IMR-90 (cell line): Measurements from ENCODE around the gene OPTN. TPM values are rescaled to one million over a fixed set of nuclear protein-coding genes. Genes with fewer than 3 reads are reported as not detected.

Experiments
- ATAC-seq: fragments of 200-7000 bp; cut with Tn5 transposase; 2 replicates; pipeline ENCODE4 v1.9.1; 2020; ENCODE audit warnings: low read depth, mild to moderate bottlenecking, moderate library complexity
- BruUV-seq: library from RNA; stranded (reverse); fragments of 400-500 nt; replicated peaks from 2 replicates; lab custom pipeline; 2021; lab: Mats Ljungman, UMichigan
- CTCF ChIA-PET: fragments of 300-600 bp; formaldehyde crosslinking; extraction: SDS; loops from one replicate; lab custom pipeline; 2021; ENCODE audit warnings: antibody characterized with exemption; lab: Yijun Ruan, JAX
- POLR2A ChIA-PET: fragments of 300-600 bp; sonication (Branson Sonifier 250); formaldehyde crosslinking; loops from one replicate; lab custom pipeline; 2022; ENCODE audit warnings: antibody characterized with exemption; ENCODE audit not compliant: unreplicated experiment; lab: Charles Lee
- DNase-seq: peaks from one replicate; pipeline ENCODE4 v3.0.0; 2013
- H2AFZ ChIP-seq: replicated peaks from 2 replicates; pipeline ENCODE3; 2013; ENCODE audit warnings: low read length, mild to moderate bottlenecking; ENCODE audit not compliant: poor library complexity
- H2AK5ac ChIP-seq: 2 replicates; pipeline ENCODE4 v1.6.1; 2013; ENCODE audit warnings: low read depth, low read length, inconsistent platforms
- H2AK9ac ChIP-seq: replicated peaks from 2 replicates; pipeline ENCODE3; 2013; ENCODE audit warnings: mild to moderate bottlenecking, low read depth, low read length, moderate library complexity; ENCODE audit not compliant: poor library complexity
- H2BK120ac ChIP-seq: 2 replicates; pipeline ENCODE4 v1.6.1; 2013; ENCODE audit warnings: low read depth, low read length, inconsistent platforms
- H2BK15ac ChIP-seq: 3 replicates; pipeline ENCODE4 v1.6.1; 2013; ENCODE audit warnings: low read depth, low read length, inconsistent platforms
- H2BK20ac ChIP-seq: 2 replicates; pipeline ENCODE4 v1.6.1; 2013; ENCODE audit warnings: low read depth, mild to moderate bottlenecking, inconsistent platforms, low read length, moderate library complexity
- H2BK5ac ChIP-seq: 2 replicates; pipeline ENCODE4 v1.6.1; 2013; ENCODE audit warnings: mild to moderate bottlenecking, low read depth, low read length, inconsistent platforms; ENCODE audit not compliant: poor library complexity, severe bottlenecking
- H3K14ac ChIP-seq: replicated peaks from 2 replicates; pipeline ENCODE4 v1.6.1; 2013; ENCODE audit warnings: low read depth, low read length, inconsistent platforms
- H3K18ac ChIP-seq: 2 replicates; pipeline ENCODE4 v1.6.1; 2013; ENCODE audit warnings: low read depth, low read length, control low read depth
- H3K23ac ChIP-seq: 2 replicates; pipeline ENCODE4 v1.6.1; 2013; ENCODE audit warnings: low read depth, low read length, inconsistent platforms
- H3K27ac ChIP-seq: 2 replicates; pipeline ENCODE4 v1.5.1; 2013; ENCODE audit warnings: mild to moderate bottlenecking, control low read depth, low read length; ENCODE audit not compliant: insufficient read depth
- H3K27me3 ChIP-seq: 2 replicates; pipeline ENCODE4 v1.6.1; 2013; ENCODE audit warnings: low read length; ENCODE audit not compliant: control insufficient read depth, insufficient read depth
- H3K36me3 ChIP-seq: 2 replicates; pipeline ENCODE4 v1.6.1; 2013; ENCODE audit warnings: low read length, mixed read lengths; ENCODE audit not compliant: control insufficient read depth, insufficient read depth
- H3K4ac ChIP-seq: 2 replicates; pipeline ENCODE4 v1.6.1; 2013; ENCODE audit warnings: low read depth, low read length, inconsistent platforms
- H3K4me1 ChIP-seq: 2 replicates; pipeline ENCODE4 v1.6.1; 2013; ENCODE audit warnings: low read length, mixed read lengths; ENCODE audit not compliant: control insufficient read depth, insufficient read depth
- H3K4me2 ChIP-seq: 2 replicates; pipeline ENCODE4 v1.6.1; 2013; ENCODE audit warnings: low read depth, mild to moderate bottlenecking, control low read depth, low read length, moderate library complexity
- H3K4me3 ChIP-seq: 2 replicates; pipeline ENCODE4 v1.5.1; 2013; ENCODE audit warnings: low read depth, mild to moderate bottlenecking, control low read depth, low read length, moderate library complexity; ENCODE audit not compliant: insufficient read depth
- H3K56ac ChIP-seq: 2 replicates; pipeline ENCODE4 v1.6.1; 2013; ENCODE audit warnings: low read length, inconsistent platforms; ENCODE audit not compliant: insufficient read depth; ENCODE audit errors: extremely low read depth
- H3K79me1 ChIP-seq, 2 experiments: 2 replicates each; pipeline ENCODE4 v1.6.1; 2013; ENCODE audit warnings: low read length in 2 of 2, inconsistent platforms in 1 of 2, low read depth in 1 of 2
- H3K9ac ChIP-seq: 2 replicates; pipeline ENCODE4 v1.6.1; 2013; ENCODE audit warnings: low read depth, low read length, control low read depth
- H3K9me1 ChIP-seq: 2 replicates; pipeline ENCODE4 v1.6.1; 2013; ENCODE audit warnings: low read length, inconsistent platforms; ENCODE audit not compliant: insufficient read depth
- H3K9me3 ChIP-seq: 2 replicates; pipeline ENCODE4 v1.6.1; 2013; ENCODE audit warnings: low read length; ENCODE audit not compliant: control insufficient read depth, insufficient read depth
- H4K20me1 ChIP-seq: 2 replicates; pipeline ENCODE4 v1.6.1; 2013; ENCODE audit warnings: low read length, inconsistent platforms; ENCODE audit not compliant: insufficient read depth
- H4K5ac ChIP-seq: 2 replicates; pipeline ENCODE4 v1.6.1; 2013; ENCODE audit warnings: mild to moderate bottlenecking, low read depth, low read length, control low read depth
- H4K8ac ChIP-seq, 2 experiments: 2 replicates each; pipeline ENCODE4 v1.6.1; 2013; ENCODE audit warnings: low read depth in 2 of 2, low read length in 2 of 2, control low read depth in 1 of 2, inconsistent platforms in 1 of 2
- H4K91ac ChIP-seq: 2 replicates; pipeline ENCODE4 v1.6.1; 2013; ENCODE audit warnings: low read depth, low read length, inconsistent platforms; ENCODE audit not compliant: insufficient read depth
- MAFK ChIP-seq: IDR thresholded peaks from 2 replicates; pipeline ENCODE4 v1.6.1; 2012; ENCODE audit warnings: low read depth, low read length, improper control_type of control experiment
- MAZ ChIP-seq: IDR thresholded peaks from 2 replicates; pipeline ENCODE4 v1.6.1; 2012; ENCODE audit warnings: low read depth, mild to moderate bottlenecking, low read length, improper control_type of control experiment, moderate library complexity, borderline replicate concordance
- MXI1 ChIP-seq: IDR thresholded peaks from 2 replicates; pipeline ENCODE4 v1.6.1; 2012; ENCODE audit warnings: low read depth, mild to moderate bottlenecking, low read length, moderate library complexity, borderline replicate concordance
- NFE2L2 ChIP-seq: fragments of 150-350 bp; IDR thresholded peaks from 2 replicates; pipeline ENCODE4 v1.6.1; 2016; ENCODE audit warnings: low read depth, mild to moderate bottlenecking, low read length
- RAD21 ChIP-seq: IDR thresholded peaks from 2 replicates; pipeline ENCODE4 v1.6.1; 2012; ENCODE audit warnings: low read length, improper control_type of control experiment
- RCOR1 ChIP-seq: IDR thresholded peaks from 2 replicates; pipeline ENCODE4 v1.6.1; 2012; ENCODE audit warnings: mild to moderate bottlenecking, low read length, improper control_type of control experiment; ENCODE audit not compliant: insufficient replicate concordance
- RFX5 ChIP-seq: IDR thresholded peaks from 2 replicates; pipeline ENCODE4 v1.8.0; 2012; ENCODE audit warnings: low read depth, mild to moderate bottlenecking, low read length, moderate library complexity
- dilution Hi-C: fragments of 300-500 bp; cut with HindIII; formaldehyde crosslinking; loops from one replicate; pipeline ENCODE4 v1.14.3; 2018; ENCODE audit warnings: low sequenced_read_pairs; ENCODE audit not compliant: unreplicated experiment
- in situ Hi-C: fragments of 300-500 bp; cut with MboI; formaldehyde crosslinking; loops from 3 replicates; pipeline ENCODE4 v1.14.3; 2019; ENCODE audit warnings: low sequenced_read_pairs, inconsistent platforms, mixed read lengths
- intact Hi-C: fragments of 100-400 bp; cut with micrococcal nuclease; formaldehyde crosslinking; loops from 2 replicates; pipeline ENCODE4 v1.10.0; 2022
- polyA plus RNA-seq, 3 experiments: library from polyadenylated mRNA; depleted of rRNA; stranded (reverse); fragments of >200 nt; gene quantifications; 2 replicates each; pipeline ENCODE4 v1.2.3, GENCODE V29; 2012; ENCODE audit warnings: low replicate concordance in 1 of 3
- total RNA-seq: library from RNA; depleted of rRNA; stranded (reverse); fragments of >200 nt; gene quantifications from 2 replicates; pipeline ENCODE4 v1.2.3, GENCODE V29; 2012

Gene OPTN
- total and polyA plus RNA-seq, 2 of the 4 experiments (the other 2 are of a cell fraction): 34.8 to 41.4 TPM

DNA sequence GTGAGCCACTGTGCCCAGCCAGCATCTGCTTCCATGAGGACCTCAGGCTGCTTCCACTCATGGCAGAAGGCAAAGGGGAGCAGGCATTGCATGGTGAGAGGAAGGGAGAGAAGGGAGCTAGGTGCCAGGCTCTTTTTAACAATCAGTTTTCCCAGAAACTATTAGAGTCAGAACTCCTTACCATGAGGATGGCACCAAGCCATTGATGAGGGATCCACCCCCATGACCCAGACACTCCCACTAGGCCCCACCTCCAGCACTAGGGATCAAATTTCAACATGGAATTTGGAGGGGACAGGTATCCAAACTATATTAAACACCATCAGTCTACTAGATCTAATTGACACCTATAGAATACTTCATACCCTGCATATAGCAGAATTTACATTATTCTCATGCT is 47.2 kb downstream of the OPTN start:
- intact Hi-C loops: no loop called here
- Histone ChIP-seq H3K4ac (no peak overlapping the region), H3K4me2 (no peak overlapping the region), H2BK15ac (no peak overlapping the region), H2AFZ (no peak overlapping the region), H2AK5ac (no peak overlapping the region), H2AK9ac (no peak overlapping the region), H3K18ac (no peak overlapping the region), H3K9me3 (peaks cover 1% of the 10 kb centered on the region; the same call in 1 of the 2 replicates), H3K36me3 (peaks cover 3% of the 10 kb centered on the region; the same call in 1 of the 2 replicates), H3K9me1 (no peaks in the 10 kb centered on the region), H4K20me1 (no peaks in the 10 kb centered on the region), H4K91ac (no peak overlapping the region), H3K56ac (no peak overlapping the region), H3K27ac (no peak overlapping the region), H3K4me1 (no peaks in the 10 kb centered on the region), H3K14ac (no peak overlapping the region), H2BK5ac (no peak overlapping the region), H4K5ac (no peak overlapping the region), H4K8ac (no peak overlapping the region), H2BK20ac (no peak overlapping the region), H3K9ac (no peak overlapping the region), H3K27me3 (no peaks in the 10 kb centered on the region), H3K23ac (no peak overlapping the region), H3K4me3 (no peak overlapping the region), H3K79me1 (no peaks in the 10 kb centered on the region), H2BK120ac (no peak overlapping the region)
- POLR2A ChIA-PET: no interaction called here
- in situ Hi-C loops: no loop called here
- DNase-seq: no peak
- TF ChIP-seq MAFK: no peak
- TF ChIP-seq RFX5: no peak
- no peak for TF ChIP-seq RCOR1
- TF ChIP-seq MAZ: no peak
- TF ChIP-seq NFE2L2: no peak
- no peak for TF ChIP-seq RAD21
- TF ChIP-seq MXI1: no peak
- CTCF ChIA-PET: no interaction called here
- dilution Hi-C loops: no loop called here
- ATAC-seq: no peak
- no TSS peak for BruUV-seq
